Astrocyte (in vitro differentiated cells and primary cell): ENCODE measurements around the gene KIRREL3. TPM values are rescaled to one million over a fixed set of nuclear protein-coding genes. Genes with fewer than 3 reads are reported as not detected.
"Not testable (repeated sequence)": the region's sequence is repeated elsewhere in the genome, so short reads cannot be mapped to it uniquely, and the experiment has no call there.

Source experiments
- DNase-seq: peaks from one replicate; pipeline ENCODE4 v3.0.0-alpha.2; 2010; ENCODE audit warnings: low read depth
- FAIRE-seq: peaks from 2 replicates; lab custom pipeline; 2011; peaks lifted over from hg19 to GRCh38; lab: Jason Lieb, UNC
- H2AFZ ChIP-seq: 2 replicates; pipeline ENCODE4 v1.6.0; 2012; ENCODE audit warnings: low read depth, low read length, inconsistent platforms
- H3K27ac ChIP-seq: 2 replicates; pipeline ENCODE4 v1.5.1; 2011; ENCODE audit warnings: low read depth, low read length, inconsistent platforms
- H3K27me3 ChIP-seq: 2 replicates; pipeline ENCODE4 v1.6.0; 2011; ENCODE audit warnings: low read length, inconsistent platforms; ENCODE audit not compliant: insufficient read depth
- H3K36me3 ChIP-seq: 2 replicates; pipeline ENCODE4 v1.5.1; 2011; ENCODE audit warnings: low read length, inconsistent platforms; ENCODE audit not compliant: insufficient read depth
- H3K4me1 ChIP-seq: 2 replicates; pipeline ENCODE4 v1.5.1; 2011; ENCODE audit warnings: low read length, inconsistent platforms; ENCODE audit not compliant: insufficient read depth
- H3K4me2 ChIP-seq: 2 replicates; pipeline ENCODE4 v1.6.0; 2012; ENCODE audit warnings: low read length, inconsistent platforms
- H3K4me3 ChIP-seq: 2 replicates; pipeline ENCODE4 v1.5.1; 2011; ENCODE audit warnings: low read depth, mild to moderate bottlenecking, low read length, inconsistent platforms; ENCODE audit not compliant: insufficient read depth
- H3K79me2 ChIP-seq: 2 replicates; pipeline ENCODE4 v1.6.0; 2012; ENCODE audit warnings: mild to moderate bottlenecking, low read length, inconsistent platforms; ENCODE audit not compliant: insufficient read depth
- H3K9ac ChIP-seq: 2 replicates; pipeline ENCODE4 v1.6.0; 2012; ENCODE audit warnings: mild to moderate bottlenecking, low read length, inconsistent platforms
- H3K9me3 ChIP-seq: 2 replicates; pipeline ENCODE4 v1.5.1; 2012; ENCODE audit warnings: low read depth, mild to moderate bottlenecking, low read length, inconsistent platforms; ENCODE audit not compliant: insufficient read depth
- H4K20me1 ChIP-seq: 2 replicates; pipeline ENCODE4 v1.6.0; 2012; ENCODE audit warnings: low read length, inconsistent platforms; ENCODE audit not compliant: insufficient read depth
- H3K27ac Mint-ChIP-seq: one replicate; pipeline ENCODE4 v1.8.0; 2021; ENCODE audit warnings: mild to moderate bottlenecking, mixed read lengths; ENCODE audit not compliant: unreplicated experiment
- H3K27me3 Mint-ChIP-seq: one replicate; pipeline ENCODE4 v1.8.0; 2021; ENCODE audit warnings: low read depth, mixed read lengths; ENCODE audit not compliant: unreplicated experiment
- H3K36me3 Mint-ChIP-seq: one replicate; pipeline ENCODE4 v1.8.0; 2021; ENCODE audit warnings: low read depth, mixed read lengths; ENCODE audit not compliant: unreplicated experiment
- H3K4me1 Mint-ChIP-seq: one replicate; pipeline ENCODE4 v1.8.0; 2021; ENCODE audit warnings: low read depth, mixed read lengths; ENCODE audit not compliant: unreplicated experiment
- H3K4me3 Mint-ChIP-seq: one replicate; pipeline ENCODE4 v1.8.0; 2021; ENCODE audit warnings: mild to moderate bottlenecking, moderate library complexity, mixed read lengths; ENCODE audit not compliant: unreplicated experiment
- H3K9me3 Mint-ChIP-seq: one replicate; pipeline ENCODE4 v1.8.0; 2021; ENCODE audit warnings: mild to moderate bottlenecking, mixed read lengths; ENCODE audit not compliant: unreplicated experiment
- EZH2 ChIP-seq: IDR thresholded peaks from 2 replicates; pipeline ENCODE4 v1.6.1; 2012; ENCODE audit warnings: mild to moderate bottlenecking, low read length, inconsistent platforms; ENCODE audit not compliant: insufficient read depth
- total RNA-seq: library from RNA; stranded (reverse); gene quantifications from 2 replicates; pipeline ENCODE4 v1.2.1, GENCODE V29; 2021
- TF ChIP-seq, protein P1 (sequence below): IDR thresholded peaks from 2 replicates; pipeline ENCODE4 v1.5.1; 2011; ENCODE audit warnings: low read depth, mild to moderate bottlenecking, inconsistent platforms, low read length, moderate library complexity; ENCODE audit not compliant: insufficient read depth

KIRREL3 gene
- total RNA-seq, 1 donor from 2014 or later, result 0.91 TPM

DNA sequence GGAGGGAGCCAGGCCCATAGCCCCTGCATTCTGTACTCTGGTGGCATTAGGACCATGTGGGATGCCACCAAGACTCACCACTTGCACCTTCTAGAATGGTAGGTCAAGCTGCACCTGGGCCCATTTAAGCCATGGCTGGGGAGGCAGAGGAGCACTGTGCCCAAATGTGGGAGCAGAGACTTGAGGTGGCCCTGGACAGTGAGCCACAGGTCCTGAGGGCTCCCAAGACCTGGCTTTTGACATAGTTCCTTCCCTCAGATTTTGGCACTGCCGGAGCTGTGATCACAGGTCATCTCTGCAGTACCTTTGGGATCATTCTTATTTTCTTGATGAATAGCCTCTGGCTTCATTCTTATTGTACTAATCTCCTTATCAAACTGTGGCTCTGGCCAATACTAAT, 601.8 kb downstream of the KIRREL3 start:
- no peak overlapping the region for H3K9ac ChIP-seq
- FAIRE-seq, result no peak
- H4K20me1 ChIP-seq, result peaks cover 14% of the 10 kb centered on the region
- no peaks in the 10 kb centered on the region for H3K79me2 ChIP-seq
- no peaks in the 10 kb centered on the region for H3K36me3 ChIP-seq
- H2AFZ ChIP-seq, result no peak overlapping the region
- peaks cover 13% of the 10 kb centered on the region for H3K36me3 Mint-ChIP-seq
- no peak overlapping the region for H3K27ac ChIP-seq
- H3K9me3 ChIP-seq, result no peaks in the 10 kb centered on the region
- peaks cover 4% of the 10 kb centered on the region for H3K9me3 Mint-ChIP-seq
- H3K27ac Mint-ChIP-seq, result no peak overlapping the region
- H3K4me1 Mint-ChIP-seq, result no peaks in the 10 kb centered on the region
- no peaks in the 10 kb centered on the region for H3K27me3 Mint-ChIP-seq
- H3K4me3 Mint-ChIP-seq, result no peak overlapping the region
- no peaks in the 10 kb centered on the region for H3K4me1 ChIP-seq
- TF ChIP-seq EZH2, result no peak
- TF ChIP-seq, protein P1, sequence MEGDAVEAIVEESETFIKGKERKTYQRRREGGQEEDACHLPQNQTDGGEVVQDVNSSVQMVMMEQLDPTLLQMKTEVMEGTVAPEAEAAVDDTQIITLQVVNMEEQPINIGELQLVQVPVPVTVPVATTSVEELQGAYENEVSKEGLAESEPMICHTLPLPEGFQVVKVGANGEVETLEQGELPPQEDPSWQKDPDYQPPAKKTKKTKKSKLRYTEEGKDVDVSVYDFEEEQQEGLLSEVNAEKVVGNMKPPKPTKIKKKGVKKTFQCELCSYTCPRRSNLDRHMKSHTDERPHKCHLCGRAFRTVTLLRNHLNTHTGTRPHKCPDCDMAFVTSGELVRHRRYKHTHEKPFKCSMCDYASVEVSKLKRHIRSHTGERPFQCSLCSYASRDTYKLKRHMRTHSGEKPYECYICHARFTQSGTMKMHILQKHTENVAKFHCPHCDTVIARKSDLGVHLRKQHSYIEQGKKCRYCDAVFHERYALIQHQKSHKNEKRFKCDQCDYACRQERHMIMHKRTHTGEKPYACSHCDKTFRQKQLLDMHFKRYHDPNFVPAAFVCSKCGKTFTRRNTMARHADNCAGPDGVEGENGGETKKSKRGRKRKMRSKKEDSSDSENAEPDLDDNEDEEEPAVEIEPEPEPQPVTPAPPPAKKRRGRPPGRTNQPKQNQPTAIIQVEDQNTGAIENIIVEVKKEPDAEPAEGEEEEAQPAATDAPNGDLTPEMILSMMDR, result no peak
- no peak for DNase-seq
- H3K27me3 ChIP-seq, result no peaks in the 10 kb centered on the region
- no peak overlapping the region for H3K4me2 ChIP-seq
- no peak overlapping the region for H3K4me3 ChIP-seq

GRCh38 chr11:126398296-126398695, 602.3 kb downstream of the KIRREL3 start:
- Mint-ChIP-seq H3K36me3 (peaks cover 13% of the 10 kb centered on the region), H3K4me1 (no peaks in the 10 kb centered on the region), H3K27me3 (no peaks in the 10 kb centered on the region), H3K27ac (no peak overlapping the region), H3K4me3 (no peak overlapping the region), H3K9me3 (peaks cover 4% of the 10 kb centered on the region)
- no peak overlapping the region for H3K9ac ChIP-seq
- H3K4me2 ChIP-seq, result no peak overlapping the region
- TF ChIP-seq EZH2, result no peak
- TF ChIP-seq, protein P1, result no peak
- no peaks in the 10 kb centered on the region for H3K4me1 ChIP-seq
- H3K36me3 ChIP-seq, result no peaks in the 10 kb centered on the region
- no peak overlapping the region for H2AFZ ChIP-seq
- H3K79me2 ChIP-seq, result no peaks in the 10 kb centered on the region
- FAIRE-seq, result no peak
- no peaks in the 10 kb centered on the region for H3K27me3 ChIP-seq
- H3K9me3 ChIP-seq, result no peaks in the 10 kb centered on the region
- no peak for DNase-seq
- no peak overlapping the region for H3K4me3 ChIP-seq
- no peak overlapping the region for H3K27ac ChIP-seq
- H4K20me1 ChIP-seq, result peaks cover 14% of the 10 kb centered on the region

DNA sequence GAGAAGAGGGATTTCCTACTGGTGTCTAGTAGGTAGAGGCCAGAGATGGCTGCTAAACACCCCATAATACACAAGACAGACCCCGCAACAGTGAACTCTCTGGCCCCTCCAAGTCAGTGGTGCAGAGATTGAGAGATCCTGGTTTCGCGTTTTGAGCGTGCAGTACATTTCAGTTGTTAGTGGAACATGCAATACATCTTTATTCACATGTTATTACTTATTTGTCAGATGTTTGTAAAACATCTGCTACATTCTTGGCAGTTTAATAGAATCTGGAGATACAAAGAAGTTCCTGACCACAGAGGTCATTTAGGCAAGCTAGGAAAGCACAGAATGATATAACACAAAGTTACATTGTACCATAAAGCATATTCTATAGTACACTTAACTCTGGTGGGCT, 603.6 kb downstream of the KIRREL3 start:
- Histone ChIP-seq H2AFZ (no peak overlapping the region), H3K9me3 (no peaks in the 10 kb centered on the region), H3K27me3 (no peaks in the 10 kb centered on the region), H3K9ac (no peak overlapping the region), H3K4me3 (no peak overlapping the region), H3K27ac (no peak overlapping the region), H3K4me2 (no peak overlapping the region), H3K36me3 (no peaks in the 10 kb centered on the region), H4K20me1 (peaks cover 26% of the 10 kb centered on the region), H3K4me1 (peaks cover 3% of the 10 kb centered on the region), H3K79me2 (no peaks in the 10 kb centered on the region)
- H3K9me3 Mint-ChIP-seq, result peaks cover 4% of the 10 kb centered on the region
- H3K4me1 Mint-ChIP-seq, result no peaks in the 10 kb centered on the region
- DNase-seq (no peak), FAIRE-seq (no peak)
- H3K27ac Mint-ChIP-seq, result no peak overlapping the region
- peaks cover 16% of the 10 kb centered on the region for H3K36me3 Mint-ChIP-seq
- no peaks in the 10 kb centered on the region for H3K27me3 Mint-ChIP-seq
- no peak overlapping the region for H3K4me3 Mint-ChIP-seq
- no peak for TF ChIP-seq EZH2
- TF ChIP-seq, protein P1, result no peak

DNA sequence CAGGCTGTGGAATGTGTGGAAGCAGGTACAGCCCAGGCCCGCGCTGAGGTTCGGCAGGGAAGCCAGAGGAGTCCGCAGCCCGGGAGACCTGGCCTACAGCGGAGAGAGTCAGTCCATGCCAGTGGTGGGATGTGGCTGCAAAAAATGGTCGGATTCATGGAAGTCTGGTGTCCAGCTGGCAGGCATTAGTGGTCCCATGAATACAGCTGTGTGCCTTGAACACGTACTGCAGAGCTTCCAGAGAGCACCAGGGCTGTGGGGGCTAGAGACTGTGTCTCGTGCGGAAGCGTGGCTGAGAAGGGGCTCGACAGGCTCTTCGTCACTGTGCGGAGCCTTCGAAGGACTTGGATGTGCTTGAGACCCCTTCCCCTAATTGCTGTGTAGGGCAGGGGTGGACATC, 604.3 kb downstream of the KIRREL3 start:
- not testable (repeated sequence) for H3K27ac Mint-ChIP-seq, H3K4me2 ChIP-seq, H3K4me3 Mint-ChIP-seq, H3K36me3 ChIP-seq, H2AFZ ChIP-seq, H3K27me3 Mint-ChIP-seq, H3K27ac ChIP-seq, H3K4me3 ChIP-seq, H3K9me3 ChIP-seq, H3K79me2 ChIP-seq, H3K9me3 Mint-ChIP-seq, H3K4me1 ChIP-seq, DNase-seq, FAIRE-seq, H3K4me1 Mint-ChIP-seq, H3K27me3 ChIP-seq, H3K9ac ChIP-seq
- H4K20me1 ChIP-seq, result peaks cover 32% of the 10 kb centered on the region
- peaks cover 16% of the 10 kb centered on the region for H3K36me3 Mint-ChIP-seq
